ENCODE results near the gene TASP1. TPM values are rescaled to one million over a fixed set of nuclear protein-coding genes. Genes with fewer than 3 reads are reported as not detected.

TASP1 gene, protein sequence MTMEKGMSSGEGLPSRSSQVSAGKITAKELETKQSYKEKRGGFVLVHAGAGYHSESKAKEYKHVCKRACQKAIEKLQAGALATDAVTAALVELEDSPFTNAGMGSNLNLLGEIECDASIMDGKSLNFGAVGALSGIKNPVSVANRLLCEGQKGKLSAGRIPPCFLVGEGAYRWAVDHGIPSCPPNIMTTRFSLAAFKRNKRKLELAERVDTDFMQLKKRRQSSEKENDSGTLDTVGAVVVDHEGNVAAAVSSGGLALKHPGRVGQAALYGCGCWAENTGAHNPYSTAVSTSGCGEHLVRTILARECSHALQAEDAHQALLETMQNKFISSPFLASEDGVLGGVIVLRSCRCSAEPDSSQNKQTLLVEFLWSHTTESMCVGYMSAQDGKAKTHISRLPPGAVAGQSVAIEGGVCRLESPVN
- 9.6 and 11.3 TPM in 2 replicates for total RNA-seq

DNA sequence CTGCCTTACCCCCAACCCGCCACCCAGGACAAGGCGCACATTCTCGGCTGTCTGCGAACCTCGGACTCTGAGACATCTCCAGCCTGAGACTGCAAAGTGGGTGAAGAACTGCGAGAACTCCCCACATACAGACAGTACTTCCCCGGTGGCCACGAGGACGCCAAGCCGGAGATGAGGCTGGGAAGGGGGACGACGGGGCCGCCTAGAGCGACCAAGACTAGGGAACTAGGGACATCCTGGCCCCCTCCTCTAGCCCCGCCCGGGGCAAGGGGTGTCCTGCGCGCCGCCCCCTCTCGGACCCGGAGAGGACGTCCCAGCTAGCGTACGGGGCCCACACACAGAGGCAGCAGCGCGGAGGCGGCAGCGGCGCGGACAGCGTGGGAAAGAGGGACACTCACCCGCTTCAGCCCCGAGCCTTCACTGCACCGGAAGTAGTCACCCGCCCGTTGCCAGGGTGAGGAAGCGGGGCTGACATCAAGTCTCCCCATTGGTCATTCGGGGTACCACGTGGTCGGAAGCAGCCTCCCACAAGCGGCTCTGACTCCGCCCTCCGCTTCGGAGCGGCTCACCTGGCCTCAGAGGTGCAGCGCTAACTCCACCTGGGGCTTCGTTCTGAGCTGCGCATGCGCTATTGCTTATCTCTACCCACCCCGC, at the start of gene TASP1:
TASP1 (minus strand) TSS at position 437 of the 654 bp plus-strand sequence. CDS start 8,854 bp downstream, outside the sequence.
- peaks cover 3% of the 10 kb centered on the region for H3K27me3 Mint-ChIP-seq (ENCODE audit: low read depth)
- peaks cover 3% of the 10 kb centered on the region for H3K36me3 Mint-ChIP-seq (ENCODE audit: low read depth)
- H3K4me1 Mint-ChIP-seq (ENCODE audit: low read depth), result peaks cover 21% of the 10 kb centered on the region
- DNase-seq (ENCODE audit: low spot score), result peak; percentile 90
- peak within 1 kb of the TSS; percentile 95 for H3K4me3 Mint-ChIP-seq (ENCODE audit: low read depth)
- H3K27ac Mint-ChIP-seq, result peak within 1 kb of the TSS; percentile 72
- intact Hi-C loops (cut with micrococcal nuclease), result loop anchor here (5.0 to 10.0 kb wide), 4 partner anchors 76 to 391 kb away; partner anchors contain the start of gene NDUFAF5
- H3K9me3 Mint-ChIP-seq, result no peaks in the 10 kb centered on the region

DNA sequence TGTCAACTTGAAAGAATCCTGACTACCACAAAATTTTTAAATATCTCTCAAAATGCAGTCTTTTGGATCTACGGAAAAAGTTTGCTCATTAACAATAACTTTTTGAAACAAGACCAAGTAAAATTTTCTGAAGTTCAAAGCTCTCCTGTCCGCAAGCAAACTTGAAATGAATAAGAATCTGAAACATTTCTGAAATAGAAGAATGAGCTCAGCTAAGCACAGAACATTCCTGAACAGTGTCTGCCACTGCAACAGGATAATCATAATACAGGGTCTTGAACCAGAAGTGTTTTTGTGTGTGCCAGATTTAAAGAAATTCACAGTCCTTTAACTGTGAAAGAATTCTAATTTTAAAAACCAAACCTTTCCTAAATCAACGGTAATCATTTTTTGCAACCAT, 49.1 kb upstream of the TASP1 start:
- H3K36me3 Mint-ChIP-seq (ENCODE audit: low read depth), result no peaks in the 10 kb centered on the region

DNA sequence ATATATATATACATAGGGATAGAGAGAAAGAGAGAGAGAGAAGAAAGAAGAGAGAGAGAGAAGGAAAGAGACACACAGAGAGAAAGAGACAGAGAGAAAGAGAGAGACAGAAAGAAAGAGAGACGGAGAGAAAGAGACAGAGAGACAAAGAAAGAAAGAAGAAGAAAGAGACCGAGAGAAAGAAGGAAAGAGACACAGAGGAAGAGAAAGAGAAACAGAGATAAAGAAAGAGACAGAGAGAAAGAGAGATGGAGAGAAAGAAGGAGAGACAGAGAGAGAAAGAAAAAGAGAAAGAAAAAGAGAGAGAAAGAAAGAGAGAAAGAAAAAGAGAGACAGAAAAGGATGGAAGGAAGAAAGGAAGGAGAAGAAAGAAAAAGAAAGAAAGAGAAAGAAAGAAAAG, 46.9 kb upstream of the TASP1 start:
- intact Hi-C loops (cut with micrococcal nuclease), result no loop called here

More for the DNA sequence above, 49.1 kb upstream of the TASP1 start:
- intact Hi-C loops (cut with micrococcal nuclease), result no loop called here
- peaks cover 5% of the 10 kb centered on the region for H3K4me1 Mint-ChIP-seq (ENCODE audit: low read depth)
- no peak overlapping the region for H3K4me3 Mint-ChIP-seq (ENCODE audit: low read depth)
- H3K9me3 Mint-ChIP-seq, result no peaks in the 10 kb centered on the region
- H3K27me3 Mint-ChIP-seq (ENCODE audit: low read depth), result peaks cover 5% of the 10 kb centered on the region
- DNase-seq (ENCODE audit: low spot score), result no peak
- no peak overlapping the region for H3K27ac Mint-ChIP-seq

GRCh38 chr20:13684566-13685222, 46.0 kb upstream of the TASP1 start:
- H3K4me1 Mint-ChIP-seq (ENCODE audit: low read depth), result peaks cover 7% of the 10 kb centered on the region
- no peak for DNase-seq (ENCODE audit: low spot score)
- H3K27me3 Mint-ChIP-seq (ENCODE audit: low read depth), result peaks cover 5% of the 10 kb centered on the region
- H3K36me3 Mint-ChIP-seq (ENCODE audit: low read depth), result no peaks in the 10 kb centered on the region
- H3K4me3 Mint-ChIP-seq (ENCODE audit: low read depth), result no peak overlapping the region
- no peak overlapping the region for H3K27ac Mint-ChIP-seq
- intact Hi-C loops (cut with micrococcal nuclease), result no loop called here
- H3K9me3 Mint-ChIP-seq, result no peaks in the 10 kb centered on the region

More for the DNA sequence above, 46.9 kb upstream of the TASP1 start:
- Mint-ChIP-seq H3K27me3 (ENCODE audit: low read depth) (peaks cover 5% of the 10 kb centered on the region), H3K9me3 (no peaks in the 10 kb centered on the region), H3K4me3 (ENCODE audit: low read depth) (no peak overlapping the region), H3K27ac (no peak overlapping the region), H3K36me3 (ENCODE audit: low read depth) (no peaks in the 10 kb centered on the region), H3K4me1 (ENCODE audit: low read depth) (peaks cover 7% of the 10 kb centered on the region)
- no peak for DNase-seq (ENCODE audit: low spot score)

DNA sequence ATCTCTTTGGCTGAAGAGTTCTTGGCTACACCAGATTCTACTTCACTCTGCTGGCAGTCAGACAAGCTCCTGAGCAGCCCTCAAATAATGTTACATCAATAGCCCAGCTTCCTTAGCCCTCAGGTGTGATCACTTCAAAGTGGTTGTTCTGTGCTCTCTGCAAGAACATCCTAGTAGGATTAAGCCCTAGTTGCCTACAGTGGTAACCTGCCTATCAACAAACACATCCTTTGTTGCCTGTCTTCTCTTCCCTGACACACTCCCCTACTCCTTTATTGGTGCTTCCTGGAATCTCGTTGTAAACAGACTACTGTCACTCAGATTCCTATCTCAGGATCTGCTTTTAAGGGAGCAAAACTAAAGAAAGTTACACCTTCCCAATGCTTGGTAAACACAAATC, 45.1 kb upstream of the TASP1 start:
- Mint-ChIP-seq H3K36me3 (ENCODE audit: low read depth) (no peaks in the 10 kb centered on the region), H3K27me3 (ENCODE audit: low read depth) (peaks cover 5% of the 10 kb centered on the region), H3K9me3 (no peaks in the 10 kb centered on the region), H3K4me1 (ENCODE audit: low read depth) (peaks cover 7% of the 10 kb centered on the region), H3K27ac (no peak overlapping the region), H3K4me3 (ENCODE audit: low read depth) (no peak overlapping the region)
- DNase-seq (ENCODE audit: low spot score), result no peak
- intact Hi-C loops (cut with micrococcal nuclease), result no loop called here

- Mint-ChIP-seq H3K27me3 (ENCODE audit: low read depth) (peaks cover 5% of the 10 kb centered on the region), H3K4me3 (ENCODE audit: low read depth) (no peak overlapping the region), H3K27ac (no peak overlapping the region), H3K9me3 (no peaks in the 10 kb centered on the region), H3K36me3 (ENCODE audit: low read depth) (no peaks in the 10 kb centered on the region), H3K4me1 (ENCODE audit: low read depth) (peaks cover 7% of the 10 kb centered on the region)
- DNase-seq (ENCODE audit: low spot score), result no peak
- intact Hi-C loops (cut with micrococcal nuclease), result no loop called here
Observed at GRCh38 chr20:13681248-13682125, 42.8 kb upstream of the TASP1 start.

GRCh38 chr20:13678944-13679343, 40.2 kb upstream of the TASP1 start:
- no peak for DNase-seq (ENCODE audit: low spot score)
- Mint-ChIP-seq H3K9me3 (no peaks in the 10 kb centered on the region), H3K27me3 (ENCODE audit: low read depth) (no peaks in the 10 kb centered on the region), H3K36me3 (ENCODE audit: low read depth) (no peaks in the 10 kb centered on the region), H3K27ac (no peak overlapping the region), H3K4me3 (ENCODE audit: low read depth) (no peak overlapping the region), H3K4me1 (ENCODE audit: low read depth) (peaks cover 2% of the 10 kb centered on the region)
- intact Hi-C loops (cut with micrococcal nuclease), result no loop called here

- no peaks in the 10 kb centered on the region for H3K9me3 Mint-ChIP-seq
- DNase-seq (ENCODE audit: low spot score), result no peak
- no peaks in the 10 kb centered on the region for H3K36me3 Mint-ChIP-seq (ENCODE audit: low read depth)
- no peaks in the 10 kb centered on the region for H3K27me3 Mint-ChIP-seq (ENCODE audit: low read depth)
- H3K27ac Mint-ChIP-seq, result no peak overlapping the region
- intact Hi-C loops (cut with micrococcal nuclease), result no loop called here
- peaks cover 2% of the 10 kb centered on the region for H3K4me1 Mint-ChIP-seq (ENCODE audit: low read depth)
- H3K4me3 Mint-ChIP-seq (ENCODE audit: low read depth), result no peak overlapping the region
Observed at GRCh38 chr20:13677241-13677640, 38.5 kb upstream of the TASP1 start.

DNA sequence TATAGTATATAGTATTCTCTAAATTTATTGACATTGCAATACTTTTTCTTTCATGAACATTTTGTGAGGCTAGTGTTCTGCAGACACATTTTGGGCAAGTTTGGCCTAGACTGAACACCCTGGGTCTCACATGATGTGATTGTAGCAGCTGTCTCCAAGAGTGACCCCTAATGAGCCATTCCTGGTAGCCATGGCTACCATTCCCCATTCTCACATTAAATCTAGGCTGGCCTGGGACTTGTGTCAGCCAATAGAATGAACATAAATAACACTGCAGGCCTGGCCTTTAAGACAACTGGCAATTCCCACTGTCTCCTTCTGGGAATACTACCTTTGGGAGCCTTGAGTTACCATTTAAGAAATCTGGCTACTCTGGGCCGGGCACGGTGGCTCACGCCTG, 38.0 kb upstream of the TASP1 start:
- H3K36me3 Mint-ChIP-seq (ENCODE audit: low read depth), result no peaks in the 10 kb centered on the region
- intact Hi-C loops (cut with micrococcal nuclease), result no loop called here

GRCh38 chr20:13672690-13673089, 34.0 kb upstream of the TASP1 start:
- Mint-ChIP-seq H3K9me3 (no peaks in the 10 kb centered on the region), H3K4me3 (ENCODE audit: low read depth) (no peak overlapping the region), H3K27me3 (ENCODE audit: low read depth) (peaks cover 9% of the 10 kb centered on the region), H3K36me3 (ENCODE audit: low read depth) (no peaks in the 10 kb centered on the region), H3K4me1 (ENCODE audit: low read depth) (no peaks in the 10 kb centered on the region), H3K27ac (no peak overlapping the region)
- no peak for DNase-seq (ENCODE audit: low spot score)
- intact Hi-C loops (cut with micrococcal nuclease), result no loop called here

More for the DNA sequence above, 38.0 kb upstream of the TASP1 start:
- DNase-seq (ENCODE audit: low spot score), result no peak
- no peak overlapping the region for H3K27ac Mint-ChIP-seq
- peaks cover 2% of the 10 kb centered on the region for H3K4me1 Mint-ChIP-seq (ENCODE audit: low read depth)
- H3K9me3 Mint-ChIP-seq, result no peaks in the 10 kb centered on the region
- no peaks in the 10 kb centered on the region for H3K27me3 Mint-ChIP-seq (ENCODE audit: low read depth)
- H3K4me3 Mint-ChIP-seq (ENCODE audit: low read depth), result no peak overlapping the region

DNA sequence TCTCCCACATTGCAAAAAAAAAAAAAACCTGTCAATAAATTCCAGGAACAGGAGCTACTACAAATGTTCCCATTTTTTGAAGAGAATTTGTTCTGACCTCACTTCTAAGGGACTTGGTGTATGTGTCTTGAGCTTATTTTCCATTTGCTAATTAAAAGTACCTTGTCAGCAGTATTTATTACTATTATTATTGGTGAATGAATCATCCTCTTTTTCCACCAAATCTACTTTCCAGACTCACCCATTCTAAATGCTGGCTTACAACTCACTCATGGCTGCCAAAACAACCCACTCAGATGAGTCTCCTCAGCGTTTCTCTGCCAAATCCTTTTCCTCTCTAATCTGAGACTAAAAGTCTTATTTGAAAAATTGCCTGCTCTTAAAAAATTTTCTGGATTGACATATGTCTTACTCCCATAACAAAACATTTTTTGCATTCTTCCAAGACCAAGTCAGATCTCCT, 33.2 kb upstream of the TASP1 start:
- H3K27me3 Mint-ChIP-seq (ENCODE audit: low read depth), result peaks cover 9% of the 10 kb centered on the region
- no peak overlapping the region for H3K4me3 Mint-ChIP-seq (ENCODE audit: low read depth)
- H3K4me1 Mint-ChIP-seq (ENCODE audit: low read depth), result no peaks in the 10 kb centered on the region
- H3K27ac Mint-ChIP-seq, result no peak overlapping the region
- H3K9me3 Mint-ChIP-seq, result no peaks in the 10 kb centered on the region
- H3K36me3 Mint-ChIP-seq (ENCODE audit: low read depth), result no peaks in the 10 kb centered on the region
- intact Hi-C loops (cut with micrococcal nuclease), result no loop called here
- no peak for DNase-seq (ENCODE audit: low spot score)

- Mint-ChIP-seq H3K27ac (no peak overlapping the region), H3K4me1 (ENCODE audit: low read depth) (no peaks in the 10 kb centered on the region), H3K27me3 (ENCODE audit: low read depth) (peaks cover 9% of the 10 kb centered on the region), H3K9me3 (no peaks in the 10 kb centered on the region), H3K36me3 (ENCODE audit: low read depth) (no peaks in the 10 kb centered on the region), H3K4me3 (ENCODE audit: low read depth) (no peak overlapping the region)
- intact Hi-C loops (cut with micrococcal nuclease), result no loop called here
- no peak for DNase-seq (ENCODE audit: low spot score)
Observed at GRCh38 chr20:13671512-13671911, 32.8 kb upstream of the TASP1 start.

Data from activated T-helper 2 cell treated with anti-CD3 and anti-CD28 coated beads, Interferon-gamma antibody, Interleukin-2, Interleukin-4, amounts not matched to agents 10 μg/mL and 5 μg/mL and 100 μg/mL, durations not matched to agents 14 hours and 24 hours and 36 hours (primary cell).